Purkinje cell (primary cell): ENCODE measurements around the gene MMAA. TPM values are rescaled to one million over a fixed set of nuclear protein-coding genes. Genes with fewer than 3 reads are reported as not detected.

Experiments
- polyA plus RNA-seq: library from polyadenylated mRNA; unstranded; fragments of >200 nt; fragmentation: Nextera tagmentation; gene quantifications from 2 replicates; pipeline ENCODE4 v1.2.1, GENCODE V29; 2014

MMAA gene
- 2.8 and 6.3 TPM in 2 replicates for polyA plus RNA-seq

GRCh38 chr4:145618932-145619638, at the start of gene MMAA:
TSS of gene MMAA (plus strand) at chr4:145619385. CDS start at chr4:145639140, 19,755 bp downstream.

GRCh38 chr4:145679991-145680455, 60.8 kb downstream of the MMAA start, which contains the start of gene C4orf51:
TSS of gene C4orf51 (plus strand) at chr4:145680146. CDS start at chr4:145680204, 58 bp downstream.

Other genes with a start within 250 kb of the MMAA start
- 4.6 and 9.4 TPM in 2 replicates for gene SMAD1, start 137.5 kb upstream of the MMAA start, polyA plus RNA-seq
- gene C4orf51, start 60.8 kb downstream of the MMAA start, polyA plus RNA-seq: not detected in 2 replicates